GM12878 (cell line): ENCODE results near the gene IGF1R.

Experiments used
- BACH1 ChIP-seq: fragments of 450-650 bp; IDR thresholded peaks from 2 replicates; pipeline ENCODE4 v1.6.1; 2017; ENCODE audit warnings: mild to moderate bottlenecking, borderline replicate concordance
- EZH2 ChIP-seq: IDR thresholded peaks from 2 replicates; pipeline ENCODE4 v1.6.1; 2012; ENCODE audit warnings: low read depth, mild to moderate bottlenecking, control low read depth, inconsistent platforms, low read length, borderline replicate concordance; ENCODE audit not compliant: control insufficient read depth
- FOS ChIP-seq: IDR thresholded peaks from 3 replicates; pipeline ENCODE4 v1.6.1; 2011; ENCODE audit warnings: borderline replicate concordance; ENCODE audit not compliant: insufficient read length; ENCODE audit errors: extremely low read depth
- NFYA ChIP-seq: IDR thresholded peaks from 2 replicates; pipeline ENCODE4 v1.6.1; 2011; ENCODE audit warnings: low read depth, mild to moderate bottlenecking, low read length, improper control_type of control experiment, borderline replicate concordance
- SPI1 ChIP-seq: IDR thresholded peaks from 2 replicates; pipeline ENCODE4 v1.6.1; 2011; ENCODE audit warnings: low read depth, mild to moderate bottlenecking, low read length, moderate library complexity, borderline replicate concordance; ENCODE audit not compliant: insufficient read depth
- TF ChIP-seq, protein P1 (sequence below): fragments of 450-650 bp; IDR thresholded peaks from 2 replicates; pipeline ENCODE4 v1.6.1; 2018; ENCODE audit warnings: borderline replicate concordance, mild to moderate bottlenecking; ENCODE audit not compliant: partially characterized antibody

DNA sequence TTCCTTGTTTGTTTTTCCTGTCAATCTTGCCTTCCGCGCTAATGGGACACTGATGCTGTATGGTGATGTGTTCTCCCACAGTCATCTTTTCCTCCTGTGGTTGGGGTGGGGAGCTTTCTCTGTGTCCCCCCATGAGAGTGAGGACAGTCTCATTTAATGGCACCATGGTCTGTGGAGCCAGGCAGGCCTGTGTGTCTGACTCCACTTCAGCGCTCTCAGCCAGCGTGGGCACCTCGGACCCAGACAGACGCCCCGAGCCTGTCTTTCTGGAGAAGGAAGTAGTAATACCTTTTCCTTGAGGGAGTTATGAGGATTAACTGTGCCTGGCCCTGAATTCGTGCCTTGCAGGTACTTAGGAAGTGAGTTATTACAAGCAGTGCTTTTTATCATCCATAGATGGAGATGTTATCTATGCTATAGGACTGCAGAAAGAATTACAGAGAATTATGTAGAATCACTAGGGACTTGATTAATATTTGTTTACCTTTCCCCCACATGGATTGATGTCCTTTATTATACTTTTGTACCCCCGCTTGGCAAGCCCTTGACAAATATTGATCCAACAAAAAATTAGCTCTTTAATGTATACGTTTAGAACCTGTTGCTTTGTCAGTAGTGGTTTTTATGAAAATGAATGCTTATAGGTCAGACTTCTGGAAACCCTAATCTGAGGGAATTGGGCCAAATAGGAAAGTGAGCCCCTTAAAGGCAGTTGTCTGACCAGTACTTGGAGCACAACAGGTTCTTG is 206.9 kb downstream of the IGF1R start:
- no peak for TF ChIP-seq BACH1
- TF ChIP-seq, protein P1, sequence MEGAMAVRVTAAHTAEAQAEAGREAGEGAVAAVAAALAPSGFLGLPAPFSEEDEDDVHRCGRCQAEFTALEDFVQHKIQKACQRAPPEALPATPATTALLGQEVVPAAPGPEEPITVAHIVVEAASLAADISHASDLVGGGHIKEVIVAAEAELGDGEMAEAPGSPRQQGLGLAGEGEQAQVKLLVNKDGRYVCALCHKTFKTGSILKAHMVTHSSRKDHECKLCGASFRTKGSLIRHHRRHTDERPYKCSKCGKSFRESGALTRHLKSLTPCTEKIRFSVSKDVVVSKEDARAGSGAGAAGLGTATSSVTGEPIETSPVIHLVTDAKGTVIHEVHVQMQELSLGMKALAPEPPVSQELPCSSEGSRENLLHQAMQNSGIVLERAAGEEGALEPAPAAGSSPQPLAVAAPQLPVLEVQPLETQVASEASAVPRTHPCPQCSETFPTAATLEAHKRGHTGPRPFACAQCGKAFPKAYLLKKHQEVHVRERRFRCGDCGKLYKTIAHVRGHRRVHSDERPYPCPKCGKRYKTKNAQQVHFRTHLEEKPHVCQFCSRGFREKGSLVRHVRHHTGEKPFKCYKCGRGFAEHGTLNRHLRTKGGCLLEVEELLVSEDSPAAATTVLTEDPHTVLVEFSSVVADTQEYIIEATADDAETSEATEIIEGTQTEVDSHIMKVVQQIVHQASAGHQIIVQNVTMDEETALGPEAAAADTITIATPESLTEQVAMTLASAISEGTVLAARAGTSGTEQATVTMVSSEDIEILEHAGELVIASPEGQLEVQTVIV, result no peak
- TF ChIP-seq FOS, result no peak
- no peak for TF ChIP-seq NFYA
- TF ChIP-seq SPI1, result no peak
- TF ChIP-seq EZH2, result no peak
